GM15510 (cell line): ENCODE data around the gene SFTPA2.

ENCODE experiments used
- POLR2A ChIP-seq: IDR thresholded peaks from 3 replicates; pipeline ENCODE4 v1.6.1; 2011; ENCODE audit warnings: borderline replicate concordance; ENCODE audit not compliant: insufficient read length; ENCODE audit errors: extremely low read depth

Gene SFTPA2

GRCh38 chr10:79560160-79560709 lies at the start of gene SFTPA2:
TSS of gene SFTPA2 (minus strand) at chr10:79560407. CDS start at chr10:79559483, 924 bp downstream.
- TF ChIP-seq POLR2A: no peak

- TF ChIP-seq POLR2A: no peak
Observed at GRCh38 chr10:79608505-79609375, 48.5 kb upstream of the SFTPA2 start.

GRCh38 chr10:79605308-79605707 lies 45.1 kb upstream of the SFTPA2 start:
- TF ChIP-seq POLR2A: no peak

- TF ChIP-seq POLR2A: no peak
Observed at GRCh38 chr10:79604294-79604693, 44.1 kb upstream of the SFTPA2 start.

GRCh38 chr10:79602953-79603352 lies 42.7 kb upstream of the SFTPA2 start:
- no peak for TF ChIP-seq POLR2A

- TF ChIP-seq POLR2A: no peak
Observed at GRCh38 chr10:79601939-79602338, 41.7 kb upstream of the SFTPA2 start.

- no peak for TF ChIP-seq POLR2A
Observed at GRCh38 chr10:79595510-79595909, 35.3 kb upstream of the SFTPA2 start.

- no peak for TF ChIP-seq POLR2A
Observed at GRCh38 chr10:79593377-79593776, 33.2 kb upstream of the SFTPA2 start.

- TF ChIP-seq POLR2A: no peak
Observed at GRCh38 chr10:79588800-79589199, 28.6 kb upstream of the SFTPA2 start.

- no peak for TF ChIP-seq POLR2A
Observed at GRCh38 chr10:79586933-79587332, 26.7 kb upstream of the SFTPA2 start.

GRCh38 chr10:79585870-79586527 lies 25.8 kb upstream of the SFTPA2 start:
- TF ChIP-seq POLR2A: no peak

- TF ChIP-seq POLR2A: no peak
Observed at GRCh38 chr10:79583488-79584024, 23.3 kb upstream of the SFTPA2 start.

- no peak for TF ChIP-seq POLR2A
Observed at GRCh38 chr10:79582096-79582495, 21.9 kb upstream of the SFTPA2 start.

GRCh38 chr10:79581044-79581443 lies 20.8 kb upstream of the SFTPA2 start:
- TF ChIP-seq POLR2A: no peak

- no peak for TF ChIP-seq POLR2A
Observed at GRCh38 chr10:79579361-79579760, 19.2 kb upstream of the SFTPA2 start.
